NCI-H1048 (cell line): ENCODE results near the gene SYNM.

Source experiments
- DNase-seq: peaks from one replicate; lab custom pipeline; 2025; lab: John Stamatoyannopoulos, UW

Gene SYNM

GRCh38 chr15:99168601-99169580 lies 64.0 kb downstream of the SYNM start:
- DNase-seq: no peak

- DNase-seq: no peak
These were observed 65.0 kb downstream of the SYNM start for GRCh38 chr15:99169769-99170311.

GRCh38 chr15:99170476-99171065 lies 65.7 kb downstream of the SYNM start:
- no peak for DNase-seq

- DNase-seq: no peak
These were observed 67.3 kb downstream of the SYNM start for GRCh38 chr15:99172171-99172570.

GRCh38 chr15:99172989-99173388 lies 68.1 kb downstream of the SYNM start:
- DNase-seq: no peak

GRCh38 chr15:99174567-99175395 lies 69.9 kb downstream of the SYNM start:
- DNase-seq: no peak

GRCh38 chr15:99176757-99177156 lies 71.9 kb downstream of the SYNM start:
- no peak for DNase-seq

GRCh38 chr15:99177679-99178078 lies 72.8 kb downstream of the SYNM start:
- no peak for DNase-seq

- no peak for DNase-seq
These were observed 75.4 kb downstream of the SYNM start for GRCh38 chr15:99180086-99180963.

- no peak for DNase-seq
These were observed 76.1 kb downstream of the SYNM start for GRCh38 chr15:99180964-99181306.

GRCh38 chr15:99181545-99181971 lies 76.7 kb downstream of the SYNM start:
- DNase-seq: no peak

GRCh38 chr15:99182791-99183190 lies 77.9 kb downstream of the SYNM start:
- DNase-seq: no peak
